Measurements from ENCODE around the gene HELZ2.

The HELZ2 gene

DNA sequence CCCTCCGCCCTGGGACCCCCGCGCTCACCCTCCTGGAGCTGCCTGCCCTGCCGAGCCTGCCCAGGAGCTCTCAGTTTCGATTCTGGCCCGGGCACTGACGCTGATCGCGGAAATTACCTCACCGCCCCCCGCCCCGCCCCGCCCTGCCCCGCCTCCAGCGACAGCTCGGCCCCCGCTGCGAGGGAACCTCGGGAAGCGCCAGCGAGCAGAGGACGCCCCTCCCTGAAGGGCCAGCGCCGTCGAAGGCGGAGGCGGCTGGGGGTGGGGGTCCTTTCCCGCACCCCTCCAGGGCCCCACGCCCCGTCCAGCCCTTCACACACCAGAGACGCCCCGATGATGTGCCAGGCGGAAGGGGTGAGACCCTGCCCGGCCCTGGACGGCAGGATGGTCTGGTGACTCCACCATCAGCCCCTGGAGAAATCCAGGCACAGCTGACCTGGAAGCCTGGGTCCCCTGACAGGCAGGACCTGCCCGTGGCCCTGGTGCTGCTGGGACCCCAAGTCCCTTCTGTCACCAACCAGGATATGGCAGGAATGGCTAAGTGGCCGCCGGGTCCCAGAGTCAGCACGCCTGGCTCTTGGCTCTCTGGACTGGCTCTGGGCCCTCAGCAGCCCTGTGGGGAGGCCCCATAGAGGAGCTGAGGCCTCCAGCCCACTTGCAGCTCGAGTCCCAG, at the start of gene HELZ2:
HELZ2 (minus strand) TSS at position 84 of the 673 bp plus-strand sequence. CDS start 1,854 bp downstream, outside the sequence.
- in situ Hi-C loops (cut with HindIII; ENCODE audit: low sequenced_read_pairs) = no loop called here

GRCh38 chr20:63622732-63623131, 48.7 kb upstream of the HELZ2 start:
- in situ Hi-C loops (cut with HindIII; ENCODE audit: low sequenced_read_pairs) = no loop called here
- TF ChIP-seq, protein P1, sequence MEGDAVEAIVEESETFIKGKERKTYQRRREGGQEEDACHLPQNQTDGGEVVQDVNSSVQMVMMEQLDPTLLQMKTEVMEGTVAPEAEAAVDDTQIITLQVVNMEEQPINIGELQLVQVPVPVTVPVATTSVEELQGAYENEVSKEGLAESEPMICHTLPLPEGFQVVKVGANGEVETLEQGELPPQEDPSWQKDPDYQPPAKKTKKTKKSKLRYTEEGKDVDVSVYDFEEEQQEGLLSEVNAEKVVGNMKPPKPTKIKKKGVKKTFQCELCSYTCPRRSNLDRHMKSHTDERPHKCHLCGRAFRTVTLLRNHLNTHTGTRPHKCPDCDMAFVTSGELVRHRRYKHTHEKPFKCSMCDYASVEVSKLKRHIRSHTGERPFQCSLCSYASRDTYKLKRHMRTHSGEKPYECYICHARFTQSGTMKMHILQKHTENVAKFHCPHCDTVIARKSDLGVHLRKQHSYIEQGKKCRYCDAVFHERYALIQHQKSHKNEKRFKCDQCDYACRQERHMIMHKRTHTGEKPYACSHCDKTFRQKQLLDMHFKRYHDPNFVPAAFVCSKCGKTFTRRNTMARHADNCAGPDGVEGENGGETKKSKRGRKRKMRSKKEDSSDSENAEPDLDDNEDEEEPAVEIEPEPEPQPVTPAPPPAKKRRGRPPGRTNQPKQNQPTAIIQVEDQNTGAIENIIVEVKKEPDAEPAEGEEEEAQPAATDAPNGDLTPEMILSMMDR (IDR thresholded peaks at IDR 0.05; ENCODE audit: low read depth, low read length, missing control alignments) = no peak
- no peak overlapping the region for H3K4me3 ChIP-seq (ENCODE audit: low read depth, low read length)
- no peak for DNase-seq (ENCODE audit: low read depth)

More for the DNA sequence above, at the start of gene HELZ2:
- no peak for DNase-seq (ENCODE audit: low read depth)
- TF ChIP-seq, protein P1 (IDR thresholded peaks at IDR 0.05; ENCODE audit: low read depth, low read length, missing control alignments) = no peak
- H3K4me3 ChIP-seq (ENCODE audit: low read depth, low read length) = peak within 1 kb of the TSS; percentile 70

- in situ Hi-C loops (cut with HindIII; ENCODE audit: low sequenced_read_pairs) = no loop called here
- no peak for DNase-seq (ENCODE audit: low read depth)
- no peak overlapping the region for H3K4me3 ChIP-seq (ENCODE audit: low read depth, low read length)
- TF ChIP-seq, protein P1 (IDR thresholded peaks at IDR 0.05; ENCODE audit: low read depth, low read length, missing control alignments) = no peak
Measured at GRCh38 chr20:63622096-63622495, 48.1 kb upstream of the HELZ2 start.

GRCh38 chr20:63620991-63621390, 47.0 kb upstream of the HELZ2 start:
- in situ Hi-C loops (cut with HindIII; ENCODE audit: low sequenced_read_pairs) = no loop called here
- no peak overlapping the region for H3K4me3 ChIP-seq (ENCODE audit: low read depth, low read length)
- DNase-seq (ENCODE audit: low read depth) = no peak
- TF ChIP-seq, protein P1 (IDR thresholded peaks at IDR 0.05; ENCODE audit: low read depth, low read length, missing control alignments) = no peak

- in situ Hi-C loops (cut with HindIII; ENCODE audit: low sequenced_read_pairs) = no loop called here
- TF ChIP-seq, protein P1 (IDR thresholded peaks at IDR 0.05; ENCODE audit: low read depth, low read length, missing control alignments) = no peak
- no peak overlapping the region for H3K4me3 ChIP-seq (ENCODE audit: low read depth, low read length)
- DNase-seq (ENCODE audit: low read depth) = no peak
Measured at GRCh38 chr20:63619505-63619904, 45.5 kb upstream of the HELZ2 start.

DNA sequence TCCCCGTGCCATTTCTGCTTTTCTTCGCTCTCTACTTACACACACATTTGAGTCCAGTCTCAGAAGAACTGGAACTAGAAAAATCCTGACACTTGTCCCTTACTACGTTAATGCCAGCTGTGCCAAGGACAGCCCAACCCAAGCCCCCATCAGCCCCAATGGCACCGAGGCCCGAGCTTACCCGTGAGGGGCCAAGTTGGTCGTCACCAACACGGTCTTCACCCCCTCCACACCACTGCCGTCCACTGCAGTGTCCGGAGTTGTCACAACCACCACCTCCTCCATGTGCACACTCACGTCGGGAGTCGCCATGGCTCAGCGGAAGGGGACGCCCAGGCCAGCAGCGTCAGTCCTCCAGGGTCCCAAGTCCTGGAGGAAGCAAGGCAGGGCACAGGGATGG, 45.0 kb upstream of the HELZ2 start:
- DNase-seq (ENCODE audit: low read depth) = no peak
- TF ChIP-seq, protein P1 (IDR thresholded peaks at IDR 0.05; ENCODE audit: low read depth, low read length, missing control alignments) = no peak
- in situ Hi-C loops (cut with HindIII; ENCODE audit: low sequenced_read_pairs) = no loop called here
- no peak overlapping the region for H3K4me3 ChIP-seq (ENCODE audit: low read depth, low read length)
